ENCODE data around the gene PPP2R2D. TPM values are rescaled to one million over a fixed set of nuclear protein-coding genes. Genes with fewer than 3 reads are reported as not detected.

The PPP2R2D gene
- 32.2 and 57.5 TPM in 2 replicates for total RNA-seq (2014; rRNA removed; shearing (Covaris generic))

DNA sequence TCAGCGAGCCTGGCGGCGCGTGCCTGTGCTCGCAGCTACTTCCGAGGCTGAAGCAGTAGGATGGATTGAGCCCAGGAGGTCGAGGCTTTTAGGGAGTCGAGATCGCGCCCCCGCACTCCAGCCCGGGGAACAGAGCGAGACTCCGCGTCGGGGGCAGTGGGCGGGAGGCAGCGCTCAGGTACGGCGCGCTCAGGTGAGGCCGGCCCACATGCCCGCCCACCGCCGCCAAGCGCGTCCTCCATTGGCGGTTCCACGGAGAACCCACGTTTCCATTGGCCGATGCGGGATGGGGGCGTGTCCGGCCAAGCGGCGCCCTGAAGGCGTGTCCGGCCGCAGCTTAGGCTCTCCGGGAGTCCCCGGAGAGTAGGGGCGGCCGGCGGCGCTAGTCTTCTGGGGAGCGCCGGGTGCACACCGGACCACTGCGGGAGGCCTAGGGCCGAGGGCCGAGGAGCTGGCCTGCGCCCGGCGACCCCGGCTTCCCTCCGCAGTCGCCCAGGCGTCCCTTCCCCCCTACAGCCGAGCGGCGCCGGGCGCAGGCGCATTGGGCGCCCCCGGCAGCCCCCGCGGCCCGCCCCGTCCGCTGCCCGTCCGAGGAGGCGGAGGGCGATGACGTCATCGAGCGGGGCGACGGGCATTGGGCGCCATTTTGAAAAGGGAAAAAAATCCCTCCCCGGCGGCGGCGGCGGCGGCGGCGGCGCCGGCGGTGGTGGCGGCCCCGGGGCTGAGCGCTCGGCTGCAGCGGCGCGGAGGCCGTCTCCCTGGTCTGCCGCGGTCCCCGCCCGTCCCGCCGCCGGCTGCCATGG, at the start of gene PPP2R2D:
PPP2R2D (plus strand) TSS at position 659 of the 803 bp plus-strand sequence; CDS start at position 800, 141 bp downstream.
- in situ Hi-C loops (cut with HindIII; ENCODE audit: low sequenced_read_pairs) = no loop called here
- peak; percentile 94 for DNase-seq (ENCODE audit: low spot score)

DNA sequence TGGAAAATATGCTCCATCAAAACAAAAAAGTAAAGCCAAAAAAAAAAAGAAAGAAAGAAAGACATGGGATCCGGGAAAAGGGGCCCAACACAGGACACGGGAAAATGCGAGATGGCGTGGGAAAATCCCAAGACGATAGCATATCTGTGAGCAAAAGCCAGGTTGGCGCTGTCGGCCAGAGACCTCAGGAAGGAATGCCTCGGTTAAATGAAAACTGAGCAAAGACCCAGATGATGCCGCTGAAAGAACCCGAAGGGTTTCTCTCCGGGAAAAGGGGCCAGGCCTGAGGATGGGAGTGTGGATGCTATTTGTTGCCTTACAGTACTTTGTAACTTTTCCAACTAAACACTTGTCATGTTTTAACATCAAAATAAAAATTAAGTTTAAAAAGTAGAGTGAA, 49.5 kb upstream of the PPP2R2D start:
- in situ Hi-C loops (cut with HindIII; ENCODE audit: low sequenced_read_pairs) = no loop called here
- no peak for DNase-seq (ENCODE audit: low spot score)

DNA sequence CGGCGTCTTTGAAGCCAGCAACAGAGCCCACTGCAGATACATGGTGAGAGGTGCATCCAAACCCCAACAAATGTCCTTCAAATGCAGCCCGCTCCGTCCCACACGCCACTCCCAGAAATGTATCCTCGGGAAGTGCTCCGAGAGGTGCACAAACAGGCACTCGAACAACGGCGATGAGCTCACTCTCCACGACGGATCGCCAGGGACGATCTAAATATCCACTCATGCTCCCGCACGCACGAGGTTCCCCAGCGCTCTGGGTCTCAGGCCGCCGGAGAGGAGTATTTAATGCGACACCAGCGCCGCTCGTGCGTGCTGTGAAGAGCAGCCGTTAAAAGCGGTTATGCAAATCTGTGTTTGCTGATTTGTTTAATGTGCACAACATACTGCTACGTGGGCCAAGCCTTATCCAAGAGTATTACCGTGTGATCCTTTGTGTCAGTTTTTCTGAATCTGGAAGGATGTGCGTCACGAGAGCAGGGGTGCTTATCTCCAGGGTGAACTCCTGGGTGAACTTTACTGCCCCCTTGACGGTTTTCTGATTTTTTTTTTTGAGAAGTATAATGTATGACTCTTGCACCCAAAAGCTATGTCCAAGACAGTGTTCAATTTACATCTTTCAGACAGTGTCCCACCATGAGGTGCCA, 48.5 kb upstream of the PPP2R2D start:
- in situ Hi-C loops (cut with HindIII; ENCODE audit: low sequenced_read_pairs) = no loop called here
- no peak for DNase-seq (ENCODE audit: low spot score)

DNA sequence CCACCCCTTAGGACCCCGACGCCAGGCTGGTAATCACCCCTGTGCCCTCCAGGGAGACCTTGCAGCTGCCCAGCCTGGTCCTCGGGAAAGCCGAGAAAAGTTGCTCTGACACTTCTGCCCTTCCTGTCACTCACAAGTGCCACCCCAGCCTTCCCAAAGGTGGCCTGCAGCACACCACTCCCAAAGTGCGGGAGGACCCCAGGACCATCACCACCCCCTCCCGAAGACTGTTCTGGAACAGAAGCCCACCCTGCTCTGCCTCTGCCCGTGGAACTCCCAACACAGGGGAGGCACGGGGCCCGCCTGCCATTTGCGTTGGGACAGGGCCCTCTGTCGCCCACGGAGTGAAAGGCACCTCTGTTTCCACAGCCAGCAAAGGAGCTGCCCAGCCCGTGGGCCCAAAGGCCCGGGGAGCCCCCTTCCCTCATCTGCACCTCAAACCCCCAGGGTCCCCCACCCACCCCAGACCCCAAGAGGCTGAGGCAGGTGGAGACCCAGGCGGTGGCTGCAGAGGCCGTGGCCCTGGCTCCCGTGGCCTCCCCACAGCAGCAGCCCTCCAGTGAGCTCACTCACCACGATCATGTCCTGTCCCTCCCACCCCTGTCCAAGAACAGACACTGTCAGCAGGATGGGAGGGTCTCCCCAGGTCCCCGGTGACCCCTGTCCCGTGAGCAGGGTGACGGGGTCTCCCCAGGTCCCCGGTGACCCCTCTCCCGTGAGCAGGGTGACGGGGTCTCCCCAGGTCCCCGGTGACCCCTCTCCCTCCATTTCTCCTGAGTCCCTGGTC, 47.8 kb upstream of the PPP2R2D start:
- in situ Hi-C loops (cut with HindIII; ENCODE audit: low sequenced_read_pairs) = no loop called here

DNA sequence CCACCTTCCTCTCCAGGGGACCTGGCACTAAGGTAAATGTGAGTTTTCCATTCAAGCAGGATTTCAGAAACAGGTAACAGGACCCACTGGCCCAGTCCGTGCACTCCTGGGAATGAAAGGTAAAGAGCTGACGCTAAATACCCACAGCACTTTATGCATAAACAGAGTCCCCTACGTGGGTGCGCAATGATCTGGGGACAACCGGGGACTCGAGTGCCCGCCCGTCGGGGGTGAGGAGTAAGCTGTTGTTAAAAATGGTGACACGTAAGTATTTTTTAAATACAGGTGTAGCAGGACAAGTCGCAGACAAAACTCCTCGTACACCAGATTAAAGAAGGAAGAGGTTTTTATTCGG, 47.2 kb upstream of the PPP2R2D start:
- in situ Hi-C loops (cut with HindIII; ENCODE audit: low sequenced_read_pairs) = no loop called here
- DNase-seq (ENCODE audit: low spot score) = no peak

More for the DNA sequence above, 47.8 kb upstream of the PPP2R2D start:
- DNase-seq (ENCODE audit: low spot score) = no peak

DNA sequence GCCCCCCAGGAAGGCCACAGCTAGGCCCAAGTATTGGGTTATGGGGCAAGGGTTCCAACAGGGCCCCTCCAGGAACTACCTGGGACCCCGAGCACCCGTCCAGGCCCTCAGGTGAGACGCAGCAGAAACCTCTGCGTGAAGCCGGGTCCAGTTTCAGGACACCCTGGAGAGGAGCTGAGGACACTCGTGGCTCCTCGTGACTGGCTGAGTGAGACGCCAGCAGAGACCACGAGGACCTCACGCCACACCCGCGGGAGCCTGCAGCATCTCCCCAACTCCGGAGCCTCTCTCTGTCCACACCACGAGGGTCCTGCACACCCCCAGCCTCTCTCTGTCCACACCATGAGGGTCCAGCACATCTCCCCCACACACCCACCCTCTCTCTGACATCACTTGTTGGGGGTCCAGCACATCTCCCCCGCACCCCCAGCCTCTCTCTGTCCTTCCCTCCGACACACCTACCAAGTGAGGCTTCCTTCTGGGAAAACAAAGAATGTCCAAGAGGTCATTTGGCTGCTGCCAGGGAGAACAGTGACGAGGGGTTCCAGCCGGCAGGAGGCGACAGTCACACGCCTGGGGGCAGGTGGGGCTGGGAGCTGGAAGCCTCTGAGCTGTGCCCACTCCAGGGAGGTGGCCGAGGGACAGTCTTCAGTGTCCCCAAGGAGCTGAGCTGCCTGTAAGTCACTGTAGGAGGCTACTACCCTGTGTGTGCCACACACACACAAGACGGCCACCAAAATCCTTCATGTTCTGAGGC, 46.1 kb upstream of the PPP2R2D start:
- DNase-seq (ENCODE audit: low spot score) = no peak
- in situ Hi-C loops (cut with HindIII; ENCODE audit: low sequenced_read_pairs) = no loop called here

DNA sequence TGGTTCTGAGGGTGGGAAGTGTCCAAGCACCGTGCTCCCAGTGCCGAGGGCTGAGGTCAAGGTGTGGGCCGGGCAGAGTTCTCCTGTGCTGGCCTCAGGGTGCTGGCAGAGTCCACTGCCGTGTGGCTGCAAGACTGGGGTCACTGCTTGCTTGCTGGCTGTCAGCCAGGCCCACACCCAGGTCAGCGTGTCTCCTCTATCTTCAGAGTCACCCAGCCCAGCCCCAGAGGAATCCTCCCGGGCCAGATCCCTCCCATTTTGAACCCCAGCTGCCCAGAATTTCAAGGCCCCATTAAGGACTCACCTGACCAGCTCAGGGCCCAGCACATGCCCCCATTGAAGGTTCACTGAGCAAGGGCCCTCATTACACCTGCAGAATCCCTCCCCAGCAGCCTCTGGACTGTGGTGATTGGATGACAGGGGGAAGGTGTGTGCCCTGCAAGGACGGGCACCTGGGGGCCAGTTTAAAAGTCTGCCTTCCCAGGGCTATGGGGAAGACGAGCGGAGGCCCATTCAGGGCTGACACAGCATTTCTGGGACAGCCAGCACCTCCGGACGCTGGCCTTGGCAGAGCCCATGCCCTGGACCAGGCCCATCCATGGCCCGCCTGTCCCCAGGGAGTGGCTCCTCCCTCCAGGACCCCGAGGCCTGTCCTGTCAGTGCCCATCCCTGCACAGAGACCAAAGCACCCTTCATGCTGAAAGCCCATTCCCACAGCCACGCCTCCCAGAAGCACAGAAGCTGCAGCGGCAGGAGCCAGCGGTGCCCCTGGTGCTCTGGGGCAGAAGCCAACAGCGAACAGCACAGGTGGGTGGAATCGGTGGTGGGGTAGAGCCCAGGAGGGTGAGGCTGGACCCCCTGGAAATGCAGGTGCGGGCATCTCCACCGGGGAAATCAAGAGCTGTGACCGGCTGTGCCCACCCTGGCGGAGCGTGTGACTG, 45.1 kb upstream of the PPP2R2D start:
- in situ Hi-C loops (cut with HindIII; ENCODE audit: low sequenced_read_pairs) = no loop called here
- no peak for DNase-seq (ENCODE audit: low spot score)

DNA sequence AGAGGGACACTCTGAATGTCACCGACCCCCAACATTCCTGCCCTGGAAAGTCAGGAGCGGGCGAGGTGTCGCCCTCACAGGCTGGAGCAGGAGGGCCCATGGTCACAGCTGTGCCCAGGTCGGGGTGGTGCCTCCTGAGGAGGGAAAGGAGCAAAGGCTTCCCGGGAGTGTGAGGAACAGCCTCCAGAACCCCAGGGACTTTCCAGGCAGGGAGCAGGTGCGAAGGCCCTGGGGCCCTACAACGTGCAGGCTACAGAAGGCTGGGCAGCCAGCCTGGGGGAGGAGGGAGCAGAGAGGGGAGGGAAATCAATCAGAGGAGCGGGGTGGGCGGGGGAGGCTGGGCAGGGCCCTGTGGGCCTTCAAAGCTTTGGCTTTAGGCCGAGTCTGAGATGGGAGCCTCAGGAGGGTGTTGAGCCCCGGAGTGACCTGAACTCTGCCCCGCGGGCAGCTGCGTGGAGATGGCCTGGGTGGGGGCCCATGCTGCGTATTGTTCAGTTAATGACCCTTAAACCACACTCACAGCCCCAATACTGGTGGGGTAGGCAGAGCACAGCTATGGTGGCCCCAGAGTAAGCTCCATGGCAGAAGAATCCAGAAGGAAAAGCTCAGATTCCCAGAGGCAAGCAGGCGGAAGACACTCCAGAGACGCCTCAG, 44.2 kb upstream of the PPP2R2D start:
- no peak for DNase-seq (ENCODE audit: low spot score)
- in situ Hi-C loops (cut with HindIII; ENCODE audit: low sequenced_read_pairs) = no loop called here

DNA sequence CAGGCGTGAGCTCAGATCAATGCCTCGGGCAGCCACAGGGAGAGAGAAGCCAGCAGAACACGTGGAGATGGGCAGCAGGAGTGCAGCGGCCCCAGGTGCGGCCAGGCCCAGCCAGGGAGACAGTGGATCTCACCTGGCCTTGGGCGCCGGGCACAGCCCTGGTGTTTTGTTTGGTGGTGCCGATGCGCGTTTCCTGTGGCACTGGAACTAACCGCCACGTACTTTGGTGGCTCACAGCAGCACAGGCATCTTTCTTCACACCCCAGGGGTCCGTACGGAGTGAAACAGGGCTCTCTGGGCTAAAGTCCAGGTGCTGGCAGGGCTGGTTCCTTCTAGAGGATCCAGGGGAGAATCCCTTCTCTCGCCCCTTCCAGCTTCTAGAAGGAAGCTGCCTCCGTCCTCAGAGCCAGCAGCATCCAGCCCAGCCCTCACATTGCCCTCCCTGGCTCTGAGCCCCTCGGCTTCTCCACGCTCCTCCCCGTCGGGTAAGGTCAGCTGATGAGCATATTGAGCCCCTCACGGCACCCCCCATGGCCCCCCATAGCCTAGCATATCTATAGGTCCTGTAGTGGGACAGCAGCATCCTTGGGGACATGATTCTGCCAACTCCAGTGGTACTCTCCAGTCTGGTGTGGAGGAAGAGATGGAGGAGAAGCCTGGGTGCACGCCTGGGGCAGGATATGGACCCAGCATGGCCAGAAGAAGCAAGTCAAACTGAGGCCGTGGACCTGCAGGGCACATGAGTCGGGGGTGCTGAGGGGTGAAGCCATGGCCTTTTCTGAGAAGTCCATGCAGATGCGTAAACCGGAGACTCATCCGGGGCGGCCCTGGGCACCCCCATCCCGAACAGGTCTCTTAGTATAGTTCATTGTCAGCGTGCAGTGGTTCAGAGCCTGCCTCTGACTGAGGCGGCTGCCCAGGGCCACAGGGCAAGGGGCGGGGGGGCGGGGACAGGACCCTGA, 43.4 kb upstream of the PPP2R2D start:
- no peak for DNase-seq (ENCODE audit: low spot score)

DNA sequence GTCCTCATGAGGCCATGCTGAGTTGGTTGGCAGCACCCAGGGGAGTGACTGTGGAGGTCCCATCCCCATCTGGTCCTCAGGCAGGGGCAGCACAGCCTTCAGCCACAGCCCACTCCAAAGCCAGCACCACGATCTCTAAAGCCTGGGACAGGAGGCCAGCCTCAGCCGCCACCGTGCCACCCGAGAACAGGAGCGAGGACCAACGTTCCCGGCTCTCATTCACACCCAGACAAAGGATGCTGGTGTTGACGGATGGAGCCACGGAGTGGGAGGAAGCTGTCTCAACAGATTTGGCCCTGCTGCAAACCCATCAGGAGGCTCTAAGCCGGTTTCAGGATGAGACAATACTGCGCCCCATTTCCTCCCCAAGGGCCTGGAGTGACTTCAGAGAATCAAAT, 42.7 kb upstream of the PPP2R2D start:
- DNase-seq (ENCODE audit: low spot score) = no peak
- in situ Hi-C loops (cut with HindIII; ENCODE audit: low sequenced_read_pairs) = no loop called here

More for the DNA sequence above, 43.4 kb upstream of the PPP2R2D start:
- in situ Hi-C loops (cut with HindIII; ENCODE audit: low sequenced_read_pairs) = no loop called here

DNA sequence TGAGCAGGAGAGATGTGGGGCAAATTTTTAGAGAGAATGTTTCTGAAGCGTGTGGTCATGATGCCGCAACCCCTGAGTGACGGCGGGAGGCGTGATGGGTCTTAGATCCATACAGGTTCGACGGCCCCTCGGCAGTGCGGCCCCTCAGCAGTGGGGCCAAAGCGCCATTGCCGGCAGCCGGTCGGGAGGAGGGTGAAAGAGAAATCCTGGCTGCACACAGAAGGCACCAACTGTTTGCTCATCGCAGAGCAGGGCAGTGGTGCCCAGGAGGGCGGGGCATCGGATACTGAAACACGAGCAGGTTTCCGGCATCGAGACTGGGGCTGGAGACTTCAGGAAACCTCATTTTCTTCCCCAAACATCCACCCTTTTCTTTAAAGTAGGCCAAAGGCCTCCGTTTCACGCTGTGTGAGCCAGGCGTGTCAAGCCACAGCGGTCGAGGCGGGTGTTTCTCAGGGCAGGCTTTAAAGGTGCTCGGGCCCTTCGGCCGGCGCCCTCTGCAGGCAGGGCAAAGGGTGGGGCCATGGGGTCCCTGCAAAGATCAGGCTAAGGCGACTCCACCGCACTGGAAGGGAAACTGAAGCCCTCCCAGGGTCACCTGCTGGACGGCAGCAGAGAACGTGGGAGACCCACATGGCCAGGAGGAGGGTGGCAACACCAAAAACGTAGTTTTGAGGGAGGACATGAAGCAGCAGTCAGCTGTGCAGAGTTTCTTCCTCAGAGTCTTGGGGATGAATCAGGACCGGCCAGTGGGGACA, 42.0 kb upstream of the PPP2R2D start:
- no peak for DNase-seq (ENCODE audit: low spot score)
- in situ Hi-C loops (cut with HindIII; ENCODE audit: low sequenced_read_pairs) = no loop called here

DNA sequence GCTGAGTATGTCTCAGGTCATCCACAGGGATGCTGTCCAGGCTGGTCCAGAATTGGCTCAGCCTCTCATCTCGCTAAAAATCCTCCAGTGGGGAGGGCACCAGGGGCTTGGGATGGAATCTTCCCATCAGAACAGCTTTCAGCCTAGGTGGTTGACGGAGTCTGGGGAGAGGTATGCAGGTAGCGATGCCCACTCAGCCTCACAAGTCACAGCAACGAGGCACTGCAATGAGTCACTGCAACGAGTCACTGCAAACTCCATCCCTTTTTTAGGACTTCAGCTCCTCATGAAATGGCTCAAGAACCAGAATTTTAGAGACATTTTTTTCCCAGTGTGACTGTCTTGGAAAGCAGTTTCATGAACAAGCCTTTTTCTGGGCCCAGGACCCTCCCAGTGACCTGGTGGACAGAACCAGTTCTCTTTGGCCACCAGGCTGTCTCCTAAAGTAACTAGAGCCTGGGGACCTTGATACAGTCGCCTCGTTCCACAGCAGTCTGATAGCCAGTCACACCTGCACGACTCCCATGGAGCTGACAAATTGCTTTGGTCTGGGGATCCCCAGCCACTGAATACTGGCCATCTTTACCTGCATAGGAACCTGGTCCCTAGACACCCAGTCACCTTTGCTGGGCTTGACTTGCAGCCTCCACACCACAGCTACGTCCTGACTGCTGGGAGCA, 41.3 kb upstream of the PPP2R2D start:
- in situ Hi-C loops (cut with HindIII; ENCODE audit: low sequenced_read_pairs) = no loop called here
- no peak for DNase-seq (ENCODE audit: low spot score)

DNA sequence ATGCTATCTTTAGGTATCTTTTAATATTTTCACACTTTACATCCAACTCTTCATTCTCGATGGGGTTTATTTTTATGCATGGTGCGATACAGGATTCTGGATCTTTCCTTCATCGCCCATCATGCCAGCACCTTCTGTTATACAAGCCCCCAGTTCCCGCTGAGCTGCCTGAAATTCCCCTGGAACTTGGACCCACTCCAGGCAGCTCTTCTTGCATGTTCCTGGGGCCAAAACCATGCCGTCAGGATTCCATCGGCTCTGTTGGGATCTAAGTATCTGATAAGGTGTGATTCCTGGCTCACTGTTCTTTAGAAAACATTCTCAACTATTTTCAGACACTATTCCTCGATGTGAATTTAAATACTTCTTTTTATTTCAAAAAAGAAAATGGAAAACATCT, 40.5 kb upstream of the PPP2R2D start:
- DNase-seq (ENCODE audit: low spot score) = no peak
- in situ Hi-C loops (cut with HindIII; ENCODE audit: low sequenced_read_pairs) = no loop called here

DNA sequence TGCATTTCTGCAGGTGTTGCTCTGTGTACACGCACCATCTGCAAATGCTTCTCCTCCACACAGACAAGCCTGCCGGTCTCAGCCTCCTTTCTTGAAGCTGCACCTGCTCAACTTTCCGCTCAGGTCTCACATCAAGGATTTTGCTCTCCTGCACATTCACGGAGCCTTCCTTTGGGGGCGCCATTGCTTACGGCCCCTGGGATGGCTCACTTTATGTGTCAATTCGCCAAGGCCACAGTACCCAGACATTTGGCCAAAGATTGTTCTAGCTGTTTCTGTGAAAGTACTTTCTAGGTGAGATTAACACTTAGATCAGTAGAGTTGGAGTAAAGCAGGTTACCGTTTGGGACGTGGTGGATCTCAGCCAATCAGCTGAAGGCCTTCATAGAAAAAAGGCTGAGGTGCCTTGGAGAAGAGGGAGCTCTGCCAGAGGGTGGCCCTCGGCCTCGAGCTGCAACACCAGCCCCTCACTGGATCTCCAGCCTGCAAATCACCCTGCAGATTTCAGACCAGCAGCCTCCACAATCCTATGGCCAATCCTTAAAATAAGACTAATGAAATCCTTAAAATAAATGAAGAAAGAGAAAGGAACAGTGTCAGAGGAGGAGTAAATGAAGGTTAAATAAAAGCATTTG, 39.9 kb upstream of the PPP2R2D start:
- no peak for DNase-seq (ENCODE audit: low spot score)
- in situ Hi-C loops (cut with HindIII; ENCODE audit: low sequenced_read_pairs) = no loop called here

DNA sequence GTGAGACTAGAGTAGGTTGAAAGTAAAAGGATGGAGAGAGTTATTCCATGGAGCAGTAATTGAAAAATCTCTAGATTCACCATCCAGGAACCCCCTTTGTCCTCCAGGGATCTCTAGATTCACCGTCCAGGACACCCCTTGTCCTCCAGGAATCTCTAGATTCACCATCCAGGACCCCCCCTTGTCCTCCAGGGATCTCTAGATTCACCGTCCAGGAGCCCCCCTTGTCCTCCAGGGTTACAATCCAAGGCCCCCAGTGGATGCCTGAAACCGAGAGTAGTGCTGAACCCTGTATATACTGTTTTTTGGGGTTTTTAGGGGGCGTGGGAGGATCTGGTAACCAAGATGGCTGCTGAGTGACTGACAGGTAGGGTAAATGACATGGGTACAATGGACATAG, 38.3 kb upstream of the PPP2R2D start:
- in situ Hi-C loops (cut with HindIII; ENCODE audit: low sequenced_read_pairs) = no loop called here
- DNase-seq (ENCODE audit: low spot score) = no peak
